ENCODE measurements around the gene MATN3. TPM values are rescaled to one million over a fixed set of nuclear protein-coding genes. Genes with fewer than 3 reads are reported as not detected.

Gene MATN3
- total RNA-seq, 4 donors from 2014 or later = 0.11 to 1.5 (median 0.60) TPM

DNA sequence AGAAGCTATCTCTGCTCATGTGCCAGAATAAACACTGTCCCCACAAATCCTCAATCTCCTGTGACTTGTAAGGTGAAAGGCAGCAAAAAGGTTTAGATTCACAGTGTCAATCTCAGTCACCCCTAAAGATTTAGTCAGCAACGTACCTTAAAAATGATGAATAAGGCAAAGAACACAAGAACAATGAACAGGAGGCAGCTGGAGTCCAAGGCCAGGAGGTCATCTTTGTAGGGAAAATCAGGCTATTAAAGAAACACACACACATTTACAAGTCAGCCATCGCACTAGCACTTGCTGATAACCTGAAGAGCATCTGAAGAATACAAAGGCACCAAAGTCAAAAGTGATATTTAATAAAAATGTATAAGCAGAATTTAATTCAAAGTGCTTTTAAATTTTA, 22.4 kb upstream of the MATN3 start:
- intact Hi-C loops (cut with DNase I; ENCODE audit: low total_unique reads) = no loop called here
- no peak overlapping the region for H3K4me3 ChIP-seq (ENCODE audit: low read depth, poor library complexity, severe bottlenecking)
- 83 to 88% methylated on average over 2 of the region's 2 CpGs for WGBS, 2 donors
- TF ChIP-seq CTCF (IDR thresholded peaks at IDR 0.05) (no peak), POLR2A (IDR thresholded peaks at IDR 0.05) (no peak)
- no peak for DNase-seq (ENCODE audit: low spot score in 2 of 2)

- WGBS, 2 donors = 82 to 86% methylated on average over 4 of the region's 4 CpGs
- TF ChIP-seq POLR2A (IDR thresholded peaks at IDR 0.05) (no peak), CTCF (IDR thresholded peaks at IDR 0.05) (no peak)
- H3K4me3 ChIP-seq (ENCODE audit: low read depth, poor library complexity, severe bottlenecking) = no peak overlapping the region
- DNase-seq (ENCODE audit: low spot score in 2 of 2) = no peak
- intact Hi-C loops (cut with DNase I; ENCODE audit: low total_unique reads) = no loop called here
Measured at GRCh38 chr2:20034218-20034617, 21.8 kb upstream of the MATN3 start.

GRCh38 chr2:20033322-20033721, 20.9 kb upstream of the MATN3 start:
- H3K4me3 ChIP-seq (ENCODE audit: low read depth, poor library complexity, severe bottlenecking) = no peak overlapping the region
- intact Hi-C loops (cut with DNase I; ENCODE audit: low total_unique reads) = no loop called here
- WGBS, 2 donors = 85 to 86% methylated on average over 3 of the region's 3 CpGs
- TF ChIP-seq CTCF (IDR thresholded peaks at IDR 0.05) (no peak), POLR2A (IDR thresholded peaks at IDR 0.05) (no peak)
- DNase-seq (ENCODE audit: low spot score in 2 of 2) = no peak

DNA sequence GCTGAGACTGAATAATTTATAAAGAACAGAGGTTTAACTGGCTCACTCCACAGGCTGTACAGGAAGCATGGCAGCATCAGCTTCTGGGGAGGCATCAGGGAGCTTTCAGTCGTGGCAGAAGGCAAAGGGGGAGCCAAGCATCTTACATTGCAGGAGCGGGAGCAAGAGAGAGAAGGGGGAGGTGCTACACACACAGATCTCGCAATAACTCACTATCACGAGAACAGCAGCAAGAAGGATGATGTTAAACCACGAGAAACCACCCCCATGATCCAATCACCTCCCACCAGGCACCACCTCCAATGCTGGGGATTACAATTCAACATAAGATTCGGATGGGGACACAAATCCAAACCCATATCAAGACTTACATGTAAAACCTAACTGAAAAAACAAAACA, 17.8 kb upstream of the MATN3 start:
- WGBS, 2 donors = 94 to 96% methylated on average over 6 of the region's 6 CpGs
- TF ChIP-seq POLR2A (IDR thresholded peaks at IDR 0.05) = no peak
- TF ChIP-seq CTCF (IDR thresholded peaks at IDR 0.05) = no peak

GRCh38 chr2:20027705-20028434, 15.4 kb upstream of the MATN3 start:
- no peak for TF ChIP-seq CTCF (IDR thresholded peaks at IDR 0.05)
- intact Hi-C loops (cut with DNase I; ENCODE audit: low total_unique reads) = no loop called here
- H3K4me3 ChIP-seq (ENCODE audit: low read depth, poor library complexity, severe bottlenecking) = no peak overlapping the region
- no peak for DNase-seq (ENCODE audit: low spot score in 2 of 2)
- 75 to 79% methylated on average over 3 of the region's 3 CpGs for WGBS, 2 donors

More for the DNA sequence above, 17.8 kb upstream of the MATN3 start:
- DNase-seq (ENCODE audit: low spot score in 2 of 2) = no peak
- H3K4me3 ChIP-seq (ENCODE audit: low read depth, poor library complexity, severe bottlenecking) = no peak overlapping the region
- intact Hi-C loops (cut with DNase I; ENCODE audit: low total_unique reads) = no loop called here

DNA sequence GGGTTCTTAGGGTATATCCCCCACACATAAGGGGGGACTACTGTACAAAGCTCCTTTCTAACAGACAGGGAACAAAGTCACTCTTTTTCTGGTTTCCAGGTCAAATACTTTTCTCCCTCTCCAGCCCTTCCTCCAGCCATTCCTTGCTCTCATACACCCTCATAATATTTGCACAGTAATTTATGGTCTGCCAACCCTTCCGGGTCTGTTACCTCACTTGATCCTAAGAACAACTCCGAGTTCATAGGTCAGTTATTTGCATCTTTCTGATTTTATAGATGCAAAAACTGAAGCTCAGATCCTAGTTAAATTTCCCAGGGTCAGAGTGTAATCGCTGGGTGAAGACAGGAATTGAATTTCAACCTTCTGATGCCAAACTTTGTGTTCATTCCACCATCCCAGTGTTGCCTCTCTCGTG, 14.8 kb upstream of the MATN3 start:
- H3K4me3 ChIP-seq (ENCODE audit: low read depth, poor library complexity, severe bottlenecking) = no peak overlapping the region
- TF ChIP-seq CTCF (IDR thresholded peaks at IDR 0.05) = no peak
- TF ChIP-seq POLR2A (IDR thresholded peaks at IDR 0.05) = no peak
- 69 to 72% methylated on average over 4 of the region's 4 CpGs for WGBS, 2 donors
- intact Hi-C loops (cut with DNase I; ENCODE audit: low total_unique reads) = no loop called here
- no peak for DNase-seq (ENCODE audit: low spot score in 2 of 2)

All from lower leg skin (tissue), 4 donors.